Skeletal muscle tissue (tissue), 4 donors: ENCODE data around the gene C12orf54. TPM values are rescaled to one million over a fixed set of nuclear protein-coding genes. Genes with fewer than 3 reads are reported as not detected.
"Not testable (repeated sequence)": the region's sequence is repeated elsewhere in the genome, so short reads cannot be mapped to it uniquely, and the experiment has no call there.

Experiments used
- H3K27ac ChIP-seq: one replicate; pipeline ENCODE4 v1.7.0; 2013; ENCODE audit warnings: mild to moderate bottlenecking, low read depth, low read length, inconsistent platforms
- H3K27me3 ChIP-seq, 3 donors: one replicate each; pipeline ENCODE4 v1.7.0; 2013; ENCODE audit warnings: low read length in 3 of 3; ENCODE audit not compliant: control insufficient read depth in 3 of 3, insufficient read depth in 3 of 3
- H3K36me3 ChIP-seq, 3 donors: one replicate each; pipeline ENCODE4 v1.7.0; 2013; ENCODE audit warnings: low read length in 3 of 3; ENCODE audit not compliant: control insufficient read depth in 3 of 3, insufficient read depth in 3 of 3
- H3K4me1 ChIP-seq, 3 donors: one replicate each; pipeline ENCODE4 v1.7.0; 2013; ENCODE audit warnings: low read length in 3 of 3, mild to moderate bottlenecking in 3 of 3; ENCODE audit not compliant: control insufficient read depth in 3 of 3, insufficient read depth in 3 of 3
- H3K4me3 ChIP-seq, 3 donors: one replicate each; pipeline ENCODE4 v1.7.0; 2013; ENCODE audit warnings: low read length in 3 of 3
- H3K9ac ChIP-seq, 3 donors: one replicate each; pipeline ENCODE4 v1.7.0; 2013; ENCODE audit warnings: low read length in 3 of 3, mild to moderate bottlenecking in 3 of 3, moderate library complexity in 2 of 3, low read depth in 1 of 3
- H3K9me3 ChIP-seq, 3 donors: one replicate each; pipeline ENCODE4 v1.7.0; 2013; ENCODE audit warnings: low read length in 3 of 3; ENCODE audit not compliant: control insufficient read depth in 3 of 3
- total RNA-seq: library from RNA; depleted of rRNA; stranded (reverse); fragments of >200 nt; gene quantifications from one replicate; pipeline ENCODE4 v1.2.3, GENCODE V29; 2014
- donor health status: Osteomylitis.

The C12orf54 gene
- total RNA-seq, 1 donor from 2014 or later = not detected

DNA sequence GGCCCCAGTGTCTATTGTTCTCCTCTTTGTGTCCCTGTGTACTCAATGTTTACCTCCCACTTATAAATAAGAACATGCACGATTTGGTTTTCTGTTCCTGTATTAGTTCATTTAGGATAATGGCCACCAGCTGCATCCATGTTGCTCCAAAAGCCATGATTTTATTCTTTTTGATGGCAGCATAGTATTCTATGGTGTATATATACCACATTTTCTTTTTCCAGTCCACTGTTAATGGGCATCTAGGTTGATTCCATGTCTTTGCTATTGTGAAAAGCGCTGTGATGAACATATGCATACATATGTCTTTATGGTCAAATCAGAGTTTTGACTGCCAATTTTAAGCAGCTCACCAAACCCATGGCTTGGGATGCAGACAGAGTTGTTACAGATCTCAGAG, 27.2 kb upstream of the C12orf54 start:
- Histone ChIP-seq H3K36me3 (no peaks in the 10 kb centered on the region), H3K4me1 (no peaks in the 10 kb centered on the region), H3K27ac (no peak overlapping the region), H3K4me3 (no peak overlapping the region), H3K9ac (no peak overlapping the region), H3K9me3 (no peaks in the 10 kb centered on the region), H3K27me3 (no peaks in the 10 kb centered on the region)

GRCh38 chr12:48459259-48459658, 23.0 kb upstream of the C12orf54 start:
- no peaks in the 10 kb centered on the region for H3K4me1 ChIP-seq
- H3K36me3 ChIP-seq = no peaks in the 10 kb centered on the region
- no peak overlapping the region for H3K9ac ChIP-seq
- H3K9me3 ChIP-seq = no peaks in the 10 kb centered on the region
- no peak overlapping the region for H3K4me3 ChIP-seq
- no peaks in the 10 kb centered on the region for H3K27me3 ChIP-seq
- H3K27ac ChIP-seq = no peak overlapping the region

DNA sequence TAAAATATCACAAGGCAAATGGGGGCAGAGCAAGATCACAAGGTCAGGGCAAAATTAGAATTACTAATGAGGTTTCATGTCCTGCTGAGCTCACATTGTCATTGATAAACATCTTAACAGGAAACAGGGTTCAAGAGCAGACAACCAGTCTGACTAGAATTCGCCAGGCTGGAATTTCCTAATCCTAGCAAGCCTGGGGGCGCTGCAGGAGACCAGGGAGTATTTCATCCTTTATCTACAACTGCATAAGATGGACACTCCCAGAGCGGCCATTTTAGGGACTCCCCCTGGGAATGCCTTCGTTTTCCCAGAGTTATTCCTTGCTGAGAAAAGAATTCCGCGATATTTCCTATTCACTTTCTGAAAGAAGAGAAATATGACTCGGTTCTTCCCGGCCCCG, 13.3 kb upstream of the C12orf54 start:
- H3K4me1 ChIP-seq, H3K27me3 ChIP-seq, H3K9ac ChIP-seq, H3K36me3 ChIP-seq, H3K27ac ChIP-seq, H3K9me3 ChIP-seq, H3K4me3 ChIP-seq: not testable (repeated sequence)

DNA sequence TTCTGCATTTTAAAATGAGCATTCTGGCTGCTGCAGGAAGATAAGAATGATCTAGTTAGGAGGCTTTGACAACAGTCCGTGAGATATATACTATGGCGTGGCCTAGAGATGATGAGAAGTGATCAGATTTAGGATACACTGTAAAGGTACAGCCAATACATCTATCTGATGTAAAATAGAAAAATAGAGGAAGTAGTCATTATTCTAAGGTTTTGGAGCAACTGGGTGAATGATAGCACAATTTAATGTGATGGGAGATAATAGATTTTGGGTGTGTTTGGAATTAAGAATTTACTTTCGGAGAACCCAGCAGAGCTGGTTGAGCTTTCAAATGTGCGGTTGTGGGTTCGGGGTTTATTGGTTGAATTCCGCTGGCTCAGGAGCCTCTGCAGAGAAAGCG, 10.0 kb upstream of the C12orf54 start, which contains the start of gene ANP32D:
ANP32D (plus strand) TSS at position 301 of the 400 bp plus-strand sequence. CDS start 106 bp downstream, outside the sequence.
- Histone ChIP-seq H3K27ac (no peak within 1 kb of the TSS), H3K36me3 (no peaks in the 10 kb centered on the region), H3K9me3 (peaks cover 3 to 6% (median 5%) of the 10 kb centered on the region in 3 donors), H3K4me3 (no peak within 1 kb of the TSS), H3K27me3 (no peaks in the 10 kb centered on the region), H3K4me1 (no peaks in the 10 kb centered on the region), H3K9ac (no peak within 1 kb of the TSS)

GRCh38 chr12:48473061-48473460, 9.2 kb upstream of the C12orf54 start:
- H3K9me3 ChIP-seq = peaks cover 3 to 5% (median 5%) of the 10 kb centered on the region in 3 donors
- no peak overlapping the region for H3K4me3 ChIP-seq
- H3K36me3 ChIP-seq = no peaks in the 10 kb centered on the region
- H3K27me3 ChIP-seq = no peaks in the 10 kb centered on the region
- no peaks in the 10 kb centered on the region for H3K4me1 ChIP-seq
- no peak overlapping the region for H3K27ac ChIP-seq
- no peak overlapping the region for H3K9ac ChIP-seq

DNA sequence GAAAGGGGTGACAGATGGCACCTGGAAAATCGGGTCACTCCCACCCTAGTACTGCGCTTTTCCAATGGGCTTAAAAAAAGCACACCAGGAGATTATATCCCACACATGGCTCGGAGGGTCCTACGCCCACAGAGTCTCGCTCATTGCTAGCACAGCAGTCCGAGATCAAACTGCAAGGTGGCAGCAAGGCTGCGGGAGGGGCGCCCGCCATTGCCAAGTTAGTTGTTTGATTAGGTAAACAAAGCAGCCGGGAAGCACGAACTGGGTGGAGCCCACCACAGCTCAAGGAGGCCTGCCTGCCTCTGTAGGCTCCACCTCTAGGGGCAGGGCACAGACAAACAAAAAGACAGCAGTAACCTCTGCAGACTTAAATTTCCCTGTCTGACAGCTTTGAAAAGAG, 7.8 kb upstream of the C12orf54 start:
- not testable (repeated sequence) for H3K27me3 ChIP-seq, H3K9ac ChIP-seq, H3K36me3 ChIP-seq, H3K27ac ChIP-seq, H3K4me3 ChIP-seq, H3K4me1 ChIP-seq, H3K9me3 ChIP-seq

DNA sequence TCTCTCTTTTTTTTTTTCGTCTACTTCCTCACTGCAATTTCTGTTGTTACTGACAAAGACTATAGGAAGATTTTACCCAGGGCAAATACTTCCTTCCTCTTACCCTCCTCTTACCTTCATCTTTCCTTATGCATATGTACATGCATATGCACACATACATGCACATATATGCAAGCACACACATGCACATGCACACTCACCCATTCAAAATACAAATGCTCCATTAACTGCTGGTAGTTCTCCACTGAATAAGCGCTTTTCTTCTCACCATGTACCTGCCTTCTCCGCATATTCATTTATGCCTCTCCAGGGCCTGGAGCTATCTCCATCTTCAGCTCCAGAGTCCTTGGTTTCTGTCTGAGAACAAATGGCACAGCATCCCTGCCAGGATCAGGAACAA, 632 bp downstream of the C12orf54 start:
- no peak overlapping the region for H3K9ac ChIP-seq
- no peak overlapping the region for H3K27ac ChIP-seq
- no peaks in the 10 kb centered on the region for H3K4me1 ChIP-seq
- peaks cover 0 to 3% (median 0%) of the 10 kb centered on the region in 3 donors for H3K27me3 ChIP-seq
- H3K9me3 ChIP-seq = no peaks in the 10 kb centered on the region
- H3K36me3 ChIP-seq = no peaks in the 10 kb centered on the region
- H3K4me3 ChIP-seq = no peak overlapping the region

- H3K9ac ChIP-seq = no peak overlapping the region
- H3K36me3 ChIP-seq = no peaks in the 10 kb centered on the region
- H3K4me3 ChIP-seq = no peak overlapping the region
- H3K4me1 ChIP-seq = no peaks in the 10 kb centered on the region
- H3K27me3 ChIP-seq = peaks cover 0 to 3% (median 0%) of the 10 kb centered on the region in 3 donors
- H3K27ac ChIP-seq = no peak overlapping the region
- H3K9me3 ChIP-seq = no peaks in the 10 kb centered on the region
Observed at GRCh38 chr12:48486261-48486660, 4.0 kb downstream of the C12orf54 start.

DNA sequence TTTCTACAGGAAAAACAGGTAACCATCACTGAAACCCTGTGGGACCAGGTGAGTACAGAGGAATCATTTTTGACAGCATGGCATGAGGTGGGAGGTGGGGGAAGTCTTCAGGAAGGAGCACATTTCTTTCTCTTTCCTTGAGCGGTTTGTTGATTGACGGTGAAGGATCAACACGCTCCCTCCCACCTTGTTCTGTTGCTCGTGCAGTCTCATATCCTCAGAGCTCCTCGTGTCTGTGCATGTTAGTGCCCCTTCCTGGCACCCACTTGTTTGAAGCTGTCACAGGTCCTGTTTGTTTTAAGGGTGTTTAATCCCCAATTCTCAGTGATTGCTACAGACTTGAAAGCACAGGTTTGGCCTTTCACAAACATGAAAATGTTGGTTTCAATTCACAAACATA, 4.4 kb downstream of the C12orf54 start:
- Histone ChIP-seq H3K36me3 (no peaks in the 10 kb centered on the region), H3K9ac (no peak overlapping the region), H3K4me1 (no peaks in the 10 kb centered on the region), H3K27me3 (peaks cover 0 to 3% (median 0%) of the 10 kb centered on the region in 3 donors), H3K4me3 (no peak overlapping the region), H3K9me3 (no peaks in the 10 kb centered on the region), H3K27ac (no peak overlapping the region)

GRCh38 chr12:48489012-48489411, 6.7 kb downstream of the C12orf54 start:
- Histone ChIP-seq H3K27ac (no peak overlapping the region), H3K4me1 (no peaks in the 10 kb centered on the region), H3K9me3 (no peaks in the 10 kb centered on the region), H3K27me3 (peaks cover 0 to 3% (median 0%) of the 10 kb centered on the region in 3 donors), H3K9ac (no peak overlapping the region), H3K36me3 (no peaks in the 10 kb centered on the region), H3K4me3 (no peak overlapping the region)

DNA sequence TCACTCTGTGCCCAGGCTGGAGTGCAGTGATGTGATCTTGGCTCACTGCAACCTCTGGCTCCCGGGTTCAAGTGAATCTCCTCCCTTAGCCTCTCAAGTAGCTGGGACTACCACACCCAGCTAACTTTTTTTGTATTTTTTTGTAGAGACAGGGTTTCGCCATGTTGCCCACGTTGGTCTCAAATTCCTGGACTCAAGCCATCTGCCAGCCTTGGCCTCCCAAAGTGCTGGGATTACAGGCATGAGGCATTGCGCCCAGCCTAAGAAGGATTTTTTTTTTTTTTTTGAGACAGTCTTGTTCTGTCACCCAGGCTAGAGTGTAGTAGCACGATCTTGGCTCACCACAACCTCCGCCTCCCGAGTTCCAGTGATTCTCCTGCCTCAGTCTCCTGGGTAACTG, 7.2 kb downstream of the C12orf54 start:
- H3K4me1 ChIP-seq, H3K4me3 ChIP-seq, H3K27me3 ChIP-seq, H3K27ac ChIP-seq, H3K9ac ChIP-seq, H3K9me3 ChIP-seq, H3K36me3 ChIP-seq: not testable (repeated sequence)
